ENCODE measurements around the gene EXOC7.

DNA sequence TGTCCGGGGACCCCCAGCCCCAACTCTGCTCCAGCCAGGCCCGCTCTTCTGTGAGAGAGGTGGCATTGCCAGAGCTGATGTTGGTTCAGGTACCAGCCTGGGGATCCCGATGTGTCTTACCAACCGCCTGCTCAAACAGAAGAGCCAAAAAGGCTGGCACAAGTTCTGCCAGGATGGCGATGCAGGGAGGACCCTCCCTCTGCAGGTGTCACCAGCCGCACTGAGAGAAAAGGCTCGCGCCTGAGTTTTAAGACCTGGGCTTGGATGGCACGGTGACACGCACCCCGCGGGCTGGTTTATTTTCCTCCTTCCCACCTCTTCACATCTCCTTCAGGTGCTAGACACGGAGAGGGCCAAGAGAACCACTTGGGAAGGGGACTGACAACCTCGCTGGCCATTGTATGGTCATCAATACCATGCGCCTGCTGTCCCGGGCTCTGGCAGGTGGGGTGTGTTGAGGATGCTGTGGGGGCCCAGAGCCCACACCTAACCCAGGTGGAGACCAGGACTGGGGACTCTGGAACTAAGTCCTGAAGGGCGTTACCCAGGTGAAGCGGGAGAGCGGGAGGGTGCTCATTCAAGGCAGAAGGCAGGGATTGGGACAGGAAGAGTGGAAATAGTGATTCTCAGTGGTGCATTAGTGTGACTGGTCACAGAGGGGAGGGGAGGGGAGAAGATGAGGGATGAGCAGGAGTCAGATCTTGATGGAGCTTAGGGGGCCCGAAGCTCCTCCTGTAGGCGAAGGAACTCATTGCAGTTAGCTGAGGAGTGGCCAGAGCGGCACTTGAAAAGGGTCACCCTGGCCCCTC is 21.2 kb upstream of the EXOC7 start:
- TF ChIP-seq POLR2A (IDR thresholded peaks at IDR 0.05): no peak
- no peak for TF ChIP-seq CTCF (IDR thresholded peaks at IDR 0.05)
- no peak for TF ChIP-seq POLR2AphosphoS5 (IDR thresholded peaks at IDR 0.05; ENCODE audit: insufficient read depth in 1 of 2, low read depth in 1 of 2)

Measured in vagina (tissue), 2 donors.